Adrenal gland (tissue), 12 donors: ENCODE results near the gene ZNF322. TPM values are rescaled to one million over a fixed set of nuclear protein-coding genes. Genes with fewer than 3 reads are reported as not detected.
"Not testable (repeated sequence)": the region's sequence is repeated elsewhere in the genome, so short reads cannot be mapped to it uniquely, and the experiment has no call there.

Experiments
- DNase-seq, 7 donors: peaks; one replicate each; pipeline ENCODE4 v3.0.0-alpha.2; 2019 to 2020
- H3K27ac ChIP-seq, 5 donors: fragments of 200-600 bp; sonication (generic) in 4 of 5; 1 replicate in 3 of 5; 2 replicates in 2 of 5; pipeline versions ENCODE4 v1.5.1 to v1.8.0; 2016 to 2020; ENCODE audit warnings: mild to moderate bottlenecking in 1 of 5
- H3K27me3 ChIP-seq: fragments of 200-600 bp; 2 replicates; pipeline ENCODE4 v1.8.0; 2021
- H3K36me3 ChIP-seq, 2 donors: fragments of 200-600 bp; replicated peaks in 1 of 2; 1 replicate in 1 of 2; 2 replicates in 1 of 2; pipeline versions ENCODE4 v1.5.1 to v1.8.0; 2018 to 2022
- H3K4me1 ChIP-seq, 2 donors: fragments of 200-600 bp; replicated peaks in 1 of 2; 1 replicate in 1 of 2; 2 replicates in 1 of 2; pipeline versions ENCODE4 v1.5.1 to v1.8.0; 2018 to 2021
- H3K4me3 ChIP-seq, 4 donors: fragments of 200-600 bp; sonication (generic) in 3 of 4; one replicate each; pipeline ENCODE4 v1.5.1; 2016 to 2018
- H3K9me3 ChIP-seq, 3 donors: fragments of 200-600 bp; sonication (generic) in 1 of 3; replicated peaks in 1 of 3; 1 replicate in 2 of 3; 2 replicates in 1 of 3; pipeline versions ENCODE4 v1.5.1 to v1.8.0; 2016 to 2021
- CTCF ChIP-seq, 6 experiments: fragments of 450-650 bp in 4 of 6; fragments of 200-600 bp in 2 of 6; sonication (generic) in 1 of 6; IDR thresholded peaks; 1 replicate in 5 of 6; 2 replicates in 1 of 6; pipeline versions ENCODE4 v1.5.1 to v1.8.0; 2016 to 2021; ENCODE audit warnings: antibody characterized with exemption in 6 of 6, mild to moderate bottlenecking in 2 of 6, moderate library complexity in 1 of 6
- POLR2A ChIP-seq, 2 donors: fragments of 450-650 bp; IDR thresholded peaks; one replicate each; pipeline ENCODE4 v1.6.1; 2017; ENCODE audit warnings: antibody characterized with exemption in 2 of 2, mild to moderate bottlenecking in 2 of 2, moderate library complexity in 1 of 2
- WGBS, 4 donors: extraction: QIAGEN DNeasy Blood & Tissue Kit in 2 of 4; methylation state at CpG; one replicate each; pipeline versions ENCODE4 v1.1.5 to v1.1.7; 2013 to 2017; 5-methylcytosine and 5-hydroxymethylcytosine counted together
- intact Hi-C, 2 donors: fragments of 100-400 bp; cut with DNase I; formaldehyde crosslinking; loops; one replicate each; pipeline versions ENCODE4 v1.14.1 to v1.15.0; 2022 to 2023
- polyA plus RNA-seq, 3 donors: library from polyadenylated mRNA; stranded (reverse); fragments of 200-250 nt in 2 of 3; fragments of 350-450 nt in 1 of 3; fragmentation: Illumina TruSeq in 1 of 3; extraction: RNeasy Lipid Tissue Mini Kit (QIAGEN cat#74804) in 1 of 3; gene quantifications; one replicate each; pipeline ENCODE4 v1.2.3, GENCODE V29; 2013 to 2014
- total RNA-seq, 9 donors: library from RNA; depleted of rRNA in 4 of 9; stranded (reverse); fragments of >200 nt in 4 of 9; fragments of 120-200 nt in 1 of 9; fragmentation: NEBNext Ultra II Directional in 1 of 9; extraction: Animal tissue kit (Norgen Biotek cat#: 25700) in 1 of 9; gene quantifications; one replicate each; pipeline versions ENCODE4 v1.1.0 to v1.2.4, GENCODE V29; 2013 to 2023
- donor health status: healthy with polysubstance abuse.
- donor health status: Bipolar disorder and iron deficiency.
- donor health status: DM: yes; HTN: yes; CAD: no.
- donor health status: DM: no; HTN: no; CAD: no.
- donor health status: DM: no; HTN: no; CAD: no.
- donor health status: DM: yes; HTN: yes; CAD: no.

The ZNF322 gene
- total and polyA plus RNA-seq, 12 donors = 5.3 to 37.5 (median 21.7) TPM

DNA sequence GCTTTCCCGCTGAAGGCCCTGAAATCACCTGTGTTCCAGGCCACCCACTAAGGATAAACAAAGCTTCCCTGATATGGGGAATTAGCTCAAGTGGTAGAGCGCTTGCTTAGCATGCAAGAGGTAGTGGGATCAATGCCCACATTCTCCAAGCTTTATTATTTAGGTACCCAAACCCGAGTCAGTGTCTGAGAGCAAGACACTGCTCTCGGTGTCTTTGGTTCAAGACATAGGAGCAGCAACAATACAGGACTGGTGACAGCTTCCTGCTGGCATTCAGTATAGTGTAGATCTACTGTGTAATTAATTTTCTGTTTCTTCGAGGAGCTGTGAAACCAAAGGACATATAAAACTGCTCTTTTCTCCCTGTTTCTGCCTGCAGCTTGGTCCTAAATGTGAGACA lies 13.7 kb upstream of the ZNF322 start:
- H3K27me3 ChIP-seq, H3K4me3 ChIP-seq, H3K36me3 ChIP-seq, intact Hi-C loops, DNase-seq, H3K9me3 ChIP-seq, H3K27ac ChIP-seq, H3K4me1 ChIP-seq: not testable (repeated sequence)
- WGBS, 4 donors = no CpG with 5 or more reads among the region's 5 CpGs

DNA sequence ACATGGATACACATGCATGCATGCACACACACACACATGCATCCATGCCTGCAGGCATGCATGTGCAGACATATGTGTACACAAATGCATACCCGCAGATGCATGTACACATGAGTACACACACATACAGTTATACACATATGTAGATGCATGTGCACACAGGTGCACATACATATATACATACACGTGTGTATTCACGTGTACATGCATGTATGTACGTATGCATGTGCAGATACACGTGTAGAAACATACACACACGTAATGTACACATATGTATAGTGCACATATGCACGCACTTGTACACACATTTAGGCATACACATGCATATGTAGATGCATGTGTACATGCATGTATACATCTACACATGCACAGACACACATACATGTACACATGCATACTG lies 11.0 kb upstream of the ZNF322 start:
- H3K4me3 ChIP-seq, intact Hi-C loops, DNase-seq, H3K27me3 ChIP-seq, H3K27ac ChIP-seq, H3K4me1 ChIP-seq, H3K36me3 ChIP-seq, H3K9me3 ChIP-seq: not testable (repeated sequence)
- 67 to 85% (median 69%) methylated on average over 7 of the region's 7 CpGs for WGBS, 4 donors

DNA sequence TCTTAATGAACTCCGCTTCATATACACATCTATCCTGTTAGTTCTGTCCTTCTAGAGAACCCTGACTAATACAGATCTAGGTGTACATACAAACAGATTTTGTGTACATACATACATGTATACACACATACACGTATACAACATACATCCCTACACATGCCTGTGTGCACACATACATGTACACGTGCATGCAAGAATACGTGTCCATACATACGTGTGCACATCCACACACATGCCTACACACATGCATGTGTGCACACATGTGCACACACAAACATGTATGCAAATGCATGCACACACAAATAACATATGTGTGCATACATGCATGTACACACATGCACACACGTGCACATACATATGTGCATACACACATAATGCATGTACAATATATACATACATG lies 10.5 kb upstream of the ZNF322 start:
- H3K27ac ChIP-seq, H3K9me3 ChIP-seq, H3K27me3 ChIP-seq, H3K36me3 ChIP-seq, H3K4me3 ChIP-seq, intact Hi-C loops, H3K4me1 ChIP-seq, DNase-seq: not testable (repeated sequence)
- WGBS, 4 donors = 77 to 92% (median 85%) methylated on average over 6 of the region's 6 CpGs

GRCh38 chr6:26660000-26660361 lies 435 bp upstream of the ZNF322 start:
- intact Hi-C loops = no loop called here
- Histone ChIP-seq H3K4me1 (peaks cover 15 to 21% of the 10 kb centered on the region in 2 donors), H3K27me3 (peaks cover 9% of the 10 kb centered on the region), H3K9me3 (no peaks in the 10 kb centered on the region), H3K4me3 (peak overlapping the region in 3 of 4 donors; percentile 46 to 69 (median 49)), H3K36me3 (no peaks in the 10 kb centered on the region), H3K27ac (peak overlapping the region in 4 of 5 donors; percentile 76 to 90 (median 82))
- DNase-seq = no peak
- WGBS, 4 donors = 0 to 1% (median 0%) methylated on average over 5 of the region's 5 CpGs
- TF ChIP-seq CTCF (IDR thresholded peaks at IDR 0.05) (peak in 5 of 6 experiments; percentile 13 to 48 (median 21)), POLR2A (IDR thresholded peaks at IDR 0.05) (no peak)

- Histone ChIP-seq H3K4me3 (no peak overlapping the region), H3K27me3 (no peaks in the 10 kb centered on the region), H3K27ac (no peak overlapping the region), H3K36me3 (peaks cover 0 to 8% of the 10 kb centered on the region in 2 donors), H3K4me1 (peaks cover 15 to 21% of the 10 kb centered on the region in 2 donors), H3K9me3 (no peaks in the 10 kb centered on the region)
- no peak for TF ChIP-seq POLR2A (IDR thresholded peaks at IDR 0.05)
- no peak for TF ChIP-seq CTCF (IDR thresholded peaks at IDR 0.05)
- no peak for DNase-seq
- 87 to 91% (median 90%) methylated on average over 4 of the region's 4 CpGs for WGBS, 4 donors
- intact Hi-C loops = no loop called here
These were observed 2.3 kb downstream of the ZNF322 start for GRCh38 chr6:26657256-26657655.

- Histone ChIP-seq H3K9me3 (peaks cover 0 to 8% (median 0%) of the 10 kb centered on the region in 3 donors), H3K27me3 (no peaks in the 10 kb centered on the region), H3K4me3 (no peak overlapping the region), H3K36me3 (peaks cover 0 to 8% of the 10 kb centered on the region in 2 donors), H3K4me1 (peaks cover under 1 to 12% of the 10 kb centered on the region in 2 donors), H3K27ac (no peak overlapping the region)
- 93 to 97% (median 95%) methylated on average over 5 of the region's 5 CpGs for WGBS, 4 donors
- no peak for DNase-seq
- intact Hi-C loops = no loop called here
- TF ChIP-seq POLR2A (IDR thresholded peaks at IDR 0.05) = no peak
These were observed 6.5 kb downstream of the ZNF322 start for GRCh38 chr6:26653007-26653406.
